Activated naive CD8-positive, alpha-beta T cell treated with anti-CD3 and anti-CD28 coated beads, Interleukin-2, amount 10 ng/mL, durations not matched to agents 7 days and 5 days (primary cell): ENCODE results near the gene FTCD. TPM values are rescaled to one million over a fixed set of nuclear protein-coding genes. Genes with fewer than 3 reads are reported as not detected.
A peak's percentile ranks its signal among the peaks of the same experiment; 100 is the strongest.
"Not testable (repeated sequence)": the region's sequence is repeated elsewhere in the genome, so short reads cannot be mapped to it uniquely, and the experiment has no call there.

Source experiments
- ATAC-seq: fragments of 150-1000 bp; cut with Tn5 transposase; one replicate; pipeline ENCODE4 v1.10.0; 2021; ENCODE audit warnings: low read depth, moderate library complexity
- POLR2A ChIA-PET: fragments of 350-600 bp; sonication (Branson Sonifier 250); formaldehyde crosslinking; loops from one replicate; lab custom pipeline; 2021; ENCODE audit warnings: antibody characterized with exemption; lab: Charles Lee
- DNase-seq: peaks from one replicate; pipeline ENCODE4 v3.0.0; 2021
- H3K27ac Mint-ChIP-seq: one replicate; pipeline ENCODE4 v1.8.0; 2022; ENCODE audit warnings: mild to moderate bottlenecking, mixed read lengths
- H3K27me3 Mint-ChIP-seq: one replicate; pipeline ENCODE4 v1.8.0; 2022; ENCODE audit warnings: mild to moderate bottlenecking, moderate library complexity, mixed read lengths
- H3K36me3 Mint-ChIP-seq: one replicate; pipeline ENCODE4 v1.8.0; 2021; ENCODE audit warnings: mild to moderate bottlenecking, mixed read lengths
- H3K4me1 Mint-ChIP-seq: one replicate; pipeline ENCODE4 v1.8.0; 2021; ENCODE audit warnings: mixed read lengths
- H3K4me3 Mint-ChIP-seq: one replicate; pipeline ENCODE4 v1.8.0; 2022; ENCODE audit warnings: mild to moderate bottlenecking, moderate library complexity, mixed read lengths
- H3K9me3 Mint-ChIP-seq: one replicate; pipeline ENCODE4 v1.8.0; 2021; ENCODE audit warnings: mixed read lengths
- total RNA-seq, 2 experiments: library from RNA; stranded (reverse); gene quantifications; one replicate each; pipeline ENCODE4 v1.2.3, GENCODE V29; 2021

Gene FTCD
- total RNA-seq, 2 experiments from 2014 or later: 0.65 to 1.3 TPM

DNA sequence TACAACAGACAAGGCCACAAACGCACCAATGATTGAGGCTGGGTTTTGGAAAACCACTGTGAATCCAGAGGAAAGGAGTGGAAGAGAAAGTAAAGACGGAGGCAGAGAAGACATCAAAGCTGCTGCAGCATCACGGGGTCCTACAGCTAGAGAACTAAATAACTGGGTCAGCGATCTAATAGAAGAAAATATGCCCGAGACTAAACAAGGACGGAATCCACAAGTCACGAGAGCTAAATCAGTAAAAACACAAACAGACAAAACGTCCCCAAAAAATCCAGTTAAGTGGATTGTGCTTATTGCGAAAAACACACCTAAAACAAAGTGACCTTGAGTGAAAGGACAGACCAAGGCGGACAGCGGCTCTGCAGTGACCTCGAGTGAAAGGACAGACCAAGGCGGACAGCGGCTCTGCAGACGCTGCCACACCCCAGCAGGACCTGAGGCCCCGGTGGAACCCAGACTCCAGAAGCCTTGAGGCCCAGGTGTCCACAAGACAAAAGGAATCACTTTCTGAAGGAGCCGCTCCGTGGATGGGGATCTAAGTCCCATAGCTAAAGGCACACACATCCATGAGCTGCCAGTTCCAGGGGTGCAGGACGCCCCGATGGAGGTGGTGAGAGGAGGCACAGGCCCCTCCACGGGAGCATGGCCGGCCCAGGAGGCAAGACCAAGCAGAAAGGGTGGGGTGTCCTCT, 6.0 kb downstream of the FTCD start:
- DNase-seq (no peak), ATAC-seq (no peak)
- Mint-ChIP-seq H3K27ac (no peak overlapping the region), H3K4me3 (no peak overlapping the region), H3K9me3 (no peaks in the 10 kb centered on the region), H3K4me1 (peaks cover 3% of the 10 kb centered on the region), H3K36me3 (no peaks in the 10 kb centered on the region), H3K27me3 (no peaks in the 10 kb centered on the region)
- POLR2A ChIA-PET: no interaction called here

DNA sequence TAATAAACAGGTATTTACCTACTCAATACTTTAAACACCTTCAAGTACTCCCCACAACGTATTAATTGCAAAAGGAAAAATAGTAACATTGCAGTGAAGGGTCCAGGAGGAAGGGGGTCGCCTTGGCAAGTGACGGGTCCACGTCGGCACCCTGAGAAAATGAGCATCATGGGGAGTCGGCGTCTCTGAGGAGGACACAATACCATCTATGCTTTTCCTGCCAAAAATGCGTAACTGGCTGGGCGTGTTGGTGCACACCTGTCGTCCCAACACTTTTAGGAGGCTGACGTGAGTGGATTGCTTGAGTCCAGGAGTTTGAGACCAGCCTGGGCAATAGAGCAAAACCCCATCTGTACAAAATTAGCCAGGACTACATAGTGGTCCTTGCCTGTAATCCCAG, 7.3 kb downstream of the FTCD start:
- no peaks in the 10 kb centered on the region for H3K9me3 Mint-ChIP-seq
- POLR2A ChIA-PET: no interaction called here
- no peaks in the 10 kb centered on the region for H3K27me3 Mint-ChIP-seq
- ATAC-seq (no peak), DNase-seq (no peak)
- no peak overlapping the region for H3K4me3 Mint-ChIP-seq
- H3K4me1 Mint-ChIP-seq: peaks cover 10% of the 10 kb centered on the region
- H3K27ac Mint-ChIP-seq: no peak overlapping the region
- H3K36me3 Mint-ChIP-seq: no peaks in the 10 kb centered on the region

DNA sequence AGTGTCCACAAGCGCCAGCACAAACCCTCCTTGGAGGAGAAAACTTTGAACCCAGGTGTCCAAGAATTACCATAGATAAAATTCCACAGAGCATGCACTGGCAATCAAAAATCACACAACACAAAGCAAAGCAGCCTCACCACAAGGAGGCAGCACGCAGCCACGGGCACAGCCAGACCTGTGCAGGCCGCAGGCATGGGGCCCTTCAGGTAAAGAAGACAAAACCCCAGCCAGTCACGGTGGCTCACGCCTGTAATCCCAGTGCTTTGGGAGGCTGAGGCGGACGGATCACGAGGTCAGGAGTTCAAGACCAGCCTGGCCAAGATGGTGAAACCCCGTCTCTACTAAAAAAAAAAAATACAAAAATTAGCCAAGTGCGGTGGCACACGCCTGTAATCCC, 8.0 kb downstream of the FTCD start:
- POLR2A ChIA-PET, H3K36me3 Mint-ChIP-seq, H3K9me3 Mint-ChIP-seq, ATAC-seq, H3K27me3 Mint-ChIP-seq, H3K4me3 Mint-ChIP-seq, H3K27ac Mint-ChIP-seq: not testable (repeated sequence)
- peaks cover 13% of the 10 kb centered on the region for H3K4me1 Mint-ChIP-seq
- DNase-seq: peak; percentile 61

DNA sequence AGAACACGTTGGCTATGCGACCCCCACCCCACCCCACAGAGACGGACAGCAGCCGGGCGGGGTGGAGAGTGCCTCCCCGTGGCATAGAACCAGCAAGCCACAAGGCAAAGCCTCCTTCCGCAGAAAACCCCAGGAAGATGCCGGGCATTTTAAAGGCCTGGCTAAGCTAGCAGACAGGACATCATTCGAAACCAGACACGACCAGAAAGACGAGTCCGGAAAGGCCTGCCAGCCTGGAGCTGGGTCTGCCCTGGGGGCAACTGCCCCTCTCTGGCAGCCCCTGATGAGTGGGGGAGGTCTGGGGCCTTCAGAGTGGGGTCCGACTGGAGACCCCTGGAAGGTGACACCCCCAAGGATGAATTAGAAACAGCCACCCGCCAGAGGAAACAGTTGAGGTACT, 8.5 kb downstream of the FTCD start:
- no peak for ATAC-seq
- H3K27me3 Mint-ChIP-seq: no peaks in the 10 kb centered on the region
- DNase-seq: no peak

DNA sequence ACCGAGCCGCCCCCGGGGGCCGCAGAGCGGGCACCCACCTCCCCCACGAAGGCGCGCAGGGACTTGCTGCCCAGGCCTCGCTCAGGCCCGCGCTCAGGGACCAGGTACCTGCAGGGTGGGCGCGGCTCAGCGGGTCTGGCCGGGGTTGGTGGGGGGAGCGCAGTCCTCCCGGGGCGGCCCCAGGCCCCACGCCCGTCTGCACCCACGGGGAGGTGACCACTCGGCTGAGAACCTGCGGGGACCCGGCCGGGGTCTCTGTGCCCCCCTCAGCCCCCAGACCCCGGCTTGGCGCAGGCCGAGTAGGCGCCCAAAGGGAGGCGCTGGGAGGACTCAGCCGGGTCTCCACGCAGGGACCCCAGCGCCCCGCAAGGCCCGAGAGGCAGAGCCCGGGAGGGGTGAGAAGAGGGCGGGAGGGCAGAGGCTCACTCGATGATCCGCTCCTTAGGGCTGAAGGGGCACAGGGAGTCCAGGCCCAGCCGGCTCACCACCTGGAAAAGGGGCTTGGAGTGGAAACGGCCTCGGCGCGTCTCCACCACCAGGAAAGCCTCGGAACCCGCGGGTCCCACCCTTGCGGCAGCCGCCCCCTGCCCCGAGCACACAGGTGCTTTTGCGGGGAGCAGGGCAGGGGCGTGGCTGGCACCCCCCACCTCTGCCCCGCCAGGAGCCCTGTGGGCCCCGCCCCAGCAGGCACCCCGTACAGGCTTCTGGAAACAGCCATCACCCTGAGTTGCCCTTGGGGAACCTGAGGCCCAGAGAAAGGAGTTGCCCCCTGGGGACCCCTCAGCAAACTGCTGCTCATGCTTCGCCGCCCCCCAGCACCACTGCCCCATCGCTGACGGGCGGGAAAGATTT, 9.3 kb downstream of the FTCD start:
- no peak overlapping the region for H3K4me3 Mint-ChIP-seq
- ATAC-seq: no peak
- no peaks in the 10 kb centered on the region for H3K9me3 Mint-ChIP-seq
- H3K27ac Mint-ChIP-seq: peak overlapping the region; percentile 74
- H3K27me3 Mint-ChIP-seq: no peaks in the 10 kb centered on the region
- DNase-seq: no peak
- H3K4me1 Mint-ChIP-seq: peaks cover 15% of the 10 kb centered on the region
- no peaks in the 10 kb centered on the region for H3K36me3 Mint-ChIP-seq
- POLR2A ChIA-PET: no interaction called here

More for the DNA sequence above, 8.5 kb downstream of the FTCD start:
- H3K4me3 Mint-ChIP-seq: no peak overlapping the region
- peaks cover 13% of the 10 kb centered on the region for H3K4me1 Mint-ChIP-seq
- H3K9me3 Mint-ChIP-seq: no peaks in the 10 kb centered on the region
- POLR2A ChIA-PET: interaction anchor here (0.6 kb wide), 1 partner anchor 21 kb away, joined by 4 read pairs; no protein-coding TSS in a partner anchor
- H3K27ac Mint-ChIP-seq: no peak overlapping the region
- H3K36me3 Mint-ChIP-seq: no peaks in the 10 kb centered on the region

DNA sequence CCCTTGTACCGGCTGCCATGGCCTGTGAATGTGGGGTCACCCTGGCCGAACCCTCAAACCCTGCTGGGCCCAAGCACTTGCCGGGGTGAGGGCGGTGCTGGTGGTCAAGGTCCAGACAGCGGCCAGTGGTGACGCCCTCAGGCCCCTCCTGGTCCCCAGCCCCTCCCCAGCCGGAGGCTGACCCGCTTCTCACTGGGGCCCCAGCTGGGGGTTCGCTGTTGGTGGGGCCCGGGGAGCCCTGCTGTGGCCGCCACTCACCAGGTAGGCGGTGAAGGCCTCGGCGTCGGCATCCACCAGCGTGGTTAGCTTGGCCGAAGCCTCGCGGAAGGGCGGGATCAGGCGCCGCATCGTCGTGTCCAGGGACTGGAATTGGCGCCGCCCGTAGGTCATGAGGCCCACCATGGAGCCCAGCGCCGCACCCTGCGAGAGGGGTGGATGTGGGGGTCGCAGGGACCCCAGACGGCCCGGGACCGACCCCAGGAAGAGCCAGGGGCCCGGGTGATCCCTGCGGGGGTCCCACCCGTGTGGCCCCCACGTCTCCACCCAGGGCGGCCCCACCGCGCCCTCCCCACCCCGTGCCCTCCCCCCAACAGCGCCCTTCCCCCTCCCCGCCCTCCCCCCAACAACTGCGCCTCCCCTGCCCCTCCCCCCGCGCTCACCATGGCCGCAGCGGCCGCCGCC, 10.1 kb downstream of the FTCD start:
- Mint-ChIP-seq H3K4me3 (no peak overlapping the region), H3K4me1 (peaks cover 15% of the 10 kb centered on the region), H3K27me3 (no peaks in the 10 kb centered on the region), H3K27ac (no peak overlapping the region), H3K36me3 (no peaks in the 10 kb centered on the region), H3K9me3 (no peaks in the 10 kb centered on the region)
- ATAC-seq: no peak
- no peak for DNase-seq
- POLR2A ChIA-PET: no interaction called here

DNA sequence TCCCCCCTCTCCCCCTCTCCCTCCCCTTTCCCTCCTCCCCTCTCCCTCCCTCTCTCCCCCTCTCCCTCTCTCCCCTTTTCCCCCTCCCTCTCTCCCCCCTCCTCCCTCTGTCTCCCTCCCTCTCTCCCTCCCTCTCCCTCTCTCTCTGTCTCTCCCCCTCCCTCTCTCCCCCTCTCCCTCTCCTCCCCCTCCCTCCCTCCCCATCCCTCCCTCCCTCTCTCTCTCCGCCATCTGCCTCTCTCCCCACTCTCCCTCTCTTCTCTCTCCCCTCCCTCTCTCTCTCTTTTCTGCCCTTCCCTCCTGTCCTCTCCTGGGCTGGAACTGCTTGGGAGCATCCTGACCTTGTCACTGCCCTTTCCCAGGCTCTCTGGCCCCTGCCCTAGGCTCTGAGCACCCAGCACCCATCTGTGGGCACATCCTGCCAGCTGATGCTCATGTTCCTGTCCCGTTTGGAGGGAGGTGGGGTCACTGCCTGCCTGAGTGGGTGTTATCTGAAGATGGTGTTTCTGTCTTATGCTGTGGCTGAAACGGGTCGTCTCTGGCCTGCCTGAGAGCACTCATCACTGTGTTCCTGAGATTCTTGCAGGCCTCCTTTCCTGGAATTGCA, 10.8 kb downstream of the FTCD start:
- Mint-ChIP-seq H3K4me3 (peak overlapping the region; percentile 47), H3K36me3 (no peaks in the 10 kb centered on the region), H3K27me3 (no peaks in the 10 kb centered on the region), H3K4me1 (peaks cover 15% of the 10 kb centered on the region), H3K27ac (peak overlapping the region; percentile 87), H3K9me3 (no peaks in the 10 kb centered on the region)
- ATAC-seq: no peak
- POLR2A ChIA-PET: interaction anchor here (1.4 kb wide), 2 partner anchors 85 to 178 kb away, joined by 4 read pairs; partner anchors contain the start of gene LSS
- no peak for DNase-seq

DNA sequence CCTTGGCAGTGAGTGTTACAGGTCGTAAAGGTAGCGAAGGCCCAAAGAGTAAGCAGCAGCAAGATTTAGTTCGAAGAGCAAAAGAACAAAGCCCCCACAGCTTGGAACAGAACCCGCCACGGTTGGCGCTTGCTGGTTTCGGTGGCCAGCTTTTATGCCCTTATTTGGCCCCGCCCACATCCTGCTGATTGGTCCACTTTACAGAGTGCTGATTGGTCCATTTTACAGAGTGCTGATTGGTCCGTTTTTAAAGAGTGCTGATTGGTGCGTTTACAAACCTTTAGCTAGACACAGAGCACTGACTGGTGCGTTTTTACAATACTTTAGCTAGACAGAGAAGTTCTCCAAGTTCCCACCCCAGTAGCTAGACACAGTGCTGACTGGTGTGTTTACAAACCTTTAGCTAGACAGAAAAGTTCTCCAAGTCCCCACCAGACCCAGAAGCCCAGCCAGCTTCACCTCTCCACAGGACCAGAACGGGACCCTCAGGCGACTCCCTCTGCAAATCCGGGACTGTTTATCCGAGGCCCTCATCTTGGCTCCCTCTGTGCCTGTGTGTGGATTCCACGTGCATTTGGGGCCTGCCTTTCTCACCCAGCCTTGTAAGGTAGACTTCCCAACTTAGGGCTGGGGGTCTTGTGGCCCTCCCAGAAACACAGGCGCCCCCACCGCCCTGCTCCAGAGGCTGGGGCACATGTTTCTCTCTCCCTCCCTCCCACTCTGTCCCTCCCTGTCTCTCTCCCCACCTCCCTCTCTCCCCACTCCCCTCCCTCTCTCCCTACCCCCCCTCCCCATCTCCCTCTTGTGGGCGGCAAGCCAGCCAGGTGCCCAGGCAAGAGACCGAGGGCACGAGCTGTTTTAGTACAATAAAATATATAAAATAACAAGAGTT, 12.6 kb downstream of the FTCD start:
- Mint-ChIP-seq H3K27ac (no peak overlapping the region), H3K27me3 (no peaks in the 10 kb centered on the region), H3K4me3 (no peak overlapping the region), H3K9me3 (no peaks in the 10 kb centered on the region), H3K36me3 (no peaks in the 10 kb centered on the region), H3K4me1 (peaks cover 15% of the 10 kb centered on the region)
- DNase-seq: no peak
- no peak for ATAC-seq
- POLR2A ChIA-PET: interaction anchor here (1.0 to 1.6 kb wide), 6 partner anchors 86 to 316 kb away, joined by 3 to 6 read pairs (median 4); partner anchors contain the start of genes DIP2A and LSS

DNA sequence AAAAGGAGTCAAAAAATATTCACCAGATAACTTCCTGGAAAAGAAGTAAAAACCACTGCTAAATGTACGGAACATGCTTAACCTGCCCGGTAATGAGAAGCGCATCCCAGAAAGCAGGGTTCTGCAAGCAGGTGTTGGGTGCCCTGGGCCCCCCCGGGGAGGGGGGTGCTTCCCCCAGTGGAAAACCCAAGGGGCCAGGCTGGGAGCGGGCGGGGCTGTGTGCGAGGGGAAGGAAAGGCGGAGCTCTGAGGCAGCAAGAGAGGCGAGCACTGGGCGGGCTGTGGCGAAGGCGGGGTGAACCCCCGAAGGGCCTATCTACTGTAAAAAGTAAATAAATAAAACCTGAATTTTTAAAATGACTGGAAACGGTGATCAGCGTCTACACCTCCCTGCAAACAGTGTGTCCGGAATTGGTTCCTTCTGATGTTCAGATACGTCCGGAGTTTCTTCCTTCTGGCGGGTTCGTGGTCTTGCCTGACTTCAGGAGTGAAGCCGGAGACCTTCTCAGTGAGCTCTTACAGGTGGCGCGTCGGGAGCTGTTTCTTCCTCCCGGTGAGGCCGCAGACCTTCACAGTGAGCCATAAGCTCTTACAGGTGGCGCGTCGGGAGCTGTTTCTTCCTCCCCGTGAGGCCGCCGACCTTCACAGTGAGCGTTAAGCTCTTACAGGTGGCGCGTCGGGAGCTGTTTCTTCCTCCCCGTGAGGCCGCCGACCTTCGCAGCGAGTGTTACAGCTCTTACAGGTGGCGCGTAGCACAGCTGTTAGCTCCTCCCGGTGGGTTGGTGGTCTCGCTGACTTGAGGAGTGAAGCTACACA, 13.4 kb downstream of the FTCD start:
- no peak overlapping the region for H3K27ac Mint-ChIP-seq
- H3K36me3 Mint-ChIP-seq: no peaks in the 10 kb centered on the region
- DNase-seq (no peak), ATAC-seq (no peak)
- no peaks in the 10 kb centered on the region for H3K9me3 Mint-ChIP-seq
- peaks cover 15% of the 10 kb centered on the region for H3K4me1 Mint-ChIP-seq
- POLR2A ChIA-PET: no interaction called here
- H3K27me3 Mint-ChIP-seq: no peaks in the 10 kb centered on the region
- no peak overlapping the region for H3K4me3 Mint-ChIP-seq

DNA sequence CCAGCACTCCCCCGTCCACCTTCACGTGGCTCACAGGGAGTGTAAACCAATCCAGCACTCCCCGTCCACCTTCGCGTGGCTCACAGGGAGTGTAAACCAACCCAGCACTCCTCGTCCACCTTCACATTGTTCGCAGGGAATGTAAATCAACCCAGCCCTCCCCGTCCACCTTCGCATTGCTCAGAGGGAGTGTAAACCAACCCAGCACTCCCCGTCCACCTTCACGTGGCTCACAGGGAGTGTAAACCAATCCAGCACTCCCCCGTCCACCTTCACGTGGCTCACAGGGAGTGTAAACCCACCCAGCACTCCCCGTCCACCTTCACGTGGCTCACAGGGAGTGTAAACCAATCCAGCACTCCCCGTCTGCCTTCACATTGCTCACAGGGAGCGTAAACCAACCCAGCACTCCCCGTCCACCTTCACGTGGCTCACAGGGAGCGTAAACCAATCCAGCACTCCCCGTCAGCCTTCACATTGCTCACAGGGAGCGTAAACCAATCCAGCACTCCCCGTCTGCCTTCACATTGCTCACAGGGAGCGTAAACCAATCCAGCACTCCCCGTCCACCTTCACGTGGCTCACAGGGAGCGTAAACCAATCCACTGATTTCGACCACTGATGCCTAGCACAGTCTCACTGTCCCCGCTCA, 14.9 kb downstream of the FTCD start:
- H3K27ac Mint-ChIP-seq: not testable (repeated sequence)
- peaks cover 15% of the 10 kb centered on the region for H3K4me1 Mint-ChIP-seq

DNA sequence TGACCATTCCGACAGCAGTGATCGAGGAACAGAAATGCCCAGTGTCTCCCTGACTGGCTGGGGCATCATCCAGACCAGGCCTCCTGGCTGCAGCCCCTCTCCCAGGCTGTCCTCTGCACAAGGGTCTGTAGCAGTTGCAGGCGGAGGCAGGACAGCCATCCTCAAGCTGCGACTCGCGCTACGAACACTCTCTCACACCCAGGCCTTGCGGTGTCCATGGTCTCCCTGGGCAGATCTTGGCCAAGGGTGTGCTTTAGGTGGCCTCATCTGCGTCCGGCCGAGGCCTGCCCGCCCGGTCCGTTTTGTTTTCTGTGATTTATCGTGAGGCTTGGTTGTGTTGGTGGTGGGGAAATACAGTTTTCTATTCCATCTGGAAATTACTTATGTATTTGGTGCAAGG, 15.7 kb downstream of the FTCD start:
- Mint-ChIP-seq H3K4me3 (no peak overlapping the region), H3K4me1 (peaks cover 13% of the 10 kb centered on the region), H3K9me3 (no peaks in the 10 kb centered on the region), H3K36me3 (no peaks in the 10 kb centered on the region), H3K27ac (no peak overlapping the region), H3K27me3 (no peaks in the 10 kb centered on the region)
- ATAC-seq (no peak), DNase-seq (no peak)
- POLR2A ChIA-PET: no interaction called here

More for the DNA sequence above, 14.9 kb downstream of the FTCD start:
- H3K9me3 Mint-ChIP-seq, H3K4me3 Mint-ChIP-seq, H3K27me3 Mint-ChIP-seq, H3K36me3 Mint-ChIP-seq, POLR2A ChIA-PET, DNase-seq, ATAC-seq: not testable (repeated sequence)
